ENCODE data around the gene FUT8.

The FUT8 gene

DNA sequence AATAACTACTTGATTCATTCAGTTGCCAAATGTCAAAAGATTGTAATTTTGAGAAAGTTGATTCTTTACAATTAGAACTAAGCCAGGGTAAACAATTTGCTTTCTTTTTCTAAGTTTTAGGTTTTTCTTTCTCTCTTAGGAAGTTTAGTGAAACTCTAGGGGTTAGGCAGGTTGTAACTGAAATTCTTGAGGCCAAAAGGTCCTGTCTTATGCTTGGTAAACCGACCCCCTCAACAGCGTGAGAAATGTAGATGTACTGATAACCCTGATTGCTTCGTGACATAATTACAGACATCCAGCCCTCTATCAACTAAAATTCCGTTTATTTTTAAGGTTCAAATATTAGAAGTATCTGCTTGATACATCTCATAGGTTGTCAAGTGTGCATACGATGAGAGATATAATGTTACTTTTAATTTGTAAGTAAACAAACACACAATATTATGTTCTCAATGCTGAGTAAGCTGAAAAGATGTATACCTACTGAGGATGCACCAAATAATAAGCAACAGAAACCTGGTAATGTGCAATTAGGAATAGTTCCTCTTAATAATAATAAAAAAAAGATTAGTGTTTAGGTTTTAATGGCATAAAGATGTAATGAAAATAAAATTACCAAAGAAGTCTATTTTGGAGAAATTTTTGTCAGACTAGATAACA is 7.2 kb downstream of the FUT8 start:
- Histone ChIP-seq H3K4me3 (ENCODE audit: low read length, poor library complexity, severe bottlenecking) (no peak overlapping the region), H3K9ac (ENCODE audit: low read depth, low read length, poor library complexity, severe bottlenecking) (no peak overlapping the region), H3K79me2 (ENCODE audit: insufficient read depth, low read length) (peaks cover 88% of the 10 kb centered on the region), H2AFZ (ENCODE audit: low read length) (no peak overlapping the region), H4K20me1 (ENCODE audit: insufficient read depth, low read length, poor library complexity, severe bottlenecking) (peaks cover 53% of the 10 kb centered on the region), H3K9me3 (ENCODE audit: insufficient read depth, low read depth, low read length) (no peaks in the 10 kb centered on the region), H3K27me3 (ENCODE audit: insufficient read depth, low read length, poor library complexity, severe bottlenecking) (no peaks in the 10 kb centered on the region), H3K9me2 (replicated peaks; ENCODE audit: low read depth, low read length) (no peaks in the 10 kb centered on the region), H3K4me1 (ENCODE audit: insufficient read depth, low read length, poor library complexity, severe bottlenecking) (peaks cover 33% of the 10 kb centered on the region), H3K4me2 (ENCODE audit: low read depth, low read length, poor library complexity, severe bottlenecking) (peak overlapping the region; percentile 2), H3K36me3 (ENCODE audit: insufficient read depth, low read length) (no peaks in the 10 kb centered on the region), H3F3A (ENCODE audit: low read depth) (no peaks in the 10 kb centered on the region)
- TF ChIP-seq EZH2phosphoT487 (IDR thresholded peaks at IDR 0.05; ENCODE audit: borderline replicate concordance), result no peak
- TF ChIP-seq, protein P1, sequence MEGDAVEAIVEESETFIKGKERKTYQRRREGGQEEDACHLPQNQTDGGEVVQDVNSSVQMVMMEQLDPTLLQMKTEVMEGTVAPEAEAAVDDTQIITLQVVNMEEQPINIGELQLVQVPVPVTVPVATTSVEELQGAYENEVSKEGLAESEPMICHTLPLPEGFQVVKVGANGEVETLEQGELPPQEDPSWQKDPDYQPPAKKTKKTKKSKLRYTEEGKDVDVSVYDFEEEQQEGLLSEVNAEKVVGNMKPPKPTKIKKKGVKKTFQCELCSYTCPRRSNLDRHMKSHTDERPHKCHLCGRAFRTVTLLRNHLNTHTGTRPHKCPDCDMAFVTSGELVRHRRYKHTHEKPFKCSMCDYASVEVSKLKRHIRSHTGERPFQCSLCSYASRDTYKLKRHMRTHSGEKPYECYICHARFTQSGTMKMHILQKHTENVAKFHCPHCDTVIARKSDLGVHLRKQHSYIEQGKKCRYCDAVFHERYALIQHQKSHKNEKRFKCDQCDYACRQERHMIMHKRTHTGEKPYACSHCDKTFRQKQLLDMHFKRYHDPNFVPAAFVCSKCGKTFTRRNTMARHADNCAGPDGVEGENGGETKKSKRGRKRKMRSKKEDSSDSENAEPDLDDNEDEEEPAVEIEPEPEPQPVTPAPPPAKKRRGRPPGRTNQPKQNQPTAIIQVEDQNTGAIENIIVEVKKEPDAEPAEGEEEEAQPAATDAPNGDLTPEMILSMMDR (conservative IDR thresholded peaks at IDR 0.05; ENCODE audit: low read length), result no peak

GRCh38 chr14:65421201-65421981 is 8.9 kb downstream of the FUT8 start:
- H3K79me2 ChIP-seq (ENCODE audit: insufficient read depth, low read length), result peaks cover 88% of the 10 kb centered on the region
- H4K20me1 ChIP-seq (ENCODE audit: insufficient read depth, low read length, poor library complexity, severe bottlenecking), result peaks cover 38% of the 10 kb centered on the region
- no peak overlapping the region for H3K4me2 ChIP-seq (ENCODE audit: low read depth, low read length, poor library complexity, severe bottlenecking)
- no peak overlapping the region for H2AFZ ChIP-seq (ENCODE audit: low read length)
- no peak overlapping the region for H3K9ac ChIP-seq (ENCODE audit: low read depth, low read length, poor library complexity, severe bottlenecking)
- no peaks in the 10 kb centered on the region for H3F3A ChIP-seq (ENCODE audit: low read depth)
- no peaks in the 10 kb centered on the region for H3K36me3 ChIP-seq (ENCODE audit: insufficient read depth, low read length)
- H3K4me1 ChIP-seq (ENCODE audit: insufficient read depth, low read length, poor library complexity, severe bottlenecking), result peaks cover 17% of the 10 kb centered on the region
- TF ChIP-seq, protein P1 (conservative IDR thresholded peaks at IDR 0.05; ENCODE audit: low read length), result no peak
- no peak for TF ChIP-seq EZH2phosphoT487 (IDR thresholded peaks at IDR 0.05; ENCODE audit: borderline replicate concordance)
- H3K9me2 ChIP-seq (replicated peaks; ENCODE audit: low read depth, low read length), result no peaks in the 10 kb centered on the region
- H3K4me3 ChIP-seq (ENCODE audit: low read length, poor library complexity, severe bottlenecking), result no peak overlapping the region
- no peaks in the 10 kb centered on the region for H3K27me3 ChIP-seq (ENCODE audit: insufficient read depth, low read length, poor library complexity, severe bottlenecking)
- no peaks in the 10 kb centered on the region for H3K9me3 ChIP-seq (ENCODE audit: insufficient read depth, low read depth, low read length)

- Histone ChIP-seq H4K20me1 (ENCODE audit: insufficient read depth, low read length, poor library complexity, severe bottlenecking) (peaks cover 30% of the 10 kb centered on the region), H3K36me3 (ENCODE audit: insufficient read depth, low read length) (no peaks in the 10 kb centered on the region), H3K4me2 (ENCODE audit: low read depth, low read length, poor library complexity, severe bottlenecking) (no peak overlapping the region), H3K4me3 (ENCODE audit: low read length, poor library complexity, severe bottlenecking) (no peak overlapping the region), H3F3A (ENCODE audit: low read depth) (no peaks in the 10 kb centered on the region), H3K79me2 (ENCODE audit: insufficient read depth, low read length) (peaks cover 88% of the 10 kb centered on the region), H3K9ac (ENCODE audit: low read depth, low read length, poor library complexity, severe bottlenecking) (no peak overlapping the region), H3K4me1 (ENCODE audit: insufficient read depth, low read length, poor library complexity, severe bottlenecking) (peaks cover 11% of the 10 kb centered on the region), H3K27me3 (ENCODE audit: insufficient read depth, low read length, poor library complexity, severe bottlenecking) (no peaks in the 10 kb centered on the region), H3K9me2 (replicated peaks; ENCODE audit: low read depth, low read length) (no peaks in the 10 kb centered on the region), H2AFZ (ENCODE audit: low read length) (no peak overlapping the region), H3K9me3 (ENCODE audit: insufficient read depth, low read depth, low read length) (no peaks in the 10 kb centered on the region)
- no peak for TF ChIP-seq EZH2phosphoT487 (IDR thresholded peaks at IDR 0.05; ENCODE audit: borderline replicate concordance)
- TF ChIP-seq, protein P1 (conservative IDR thresholded peaks at IDR 0.05; ENCODE audit: low read length), result no peak
Measured at GRCh38 chr14:65422088-65422834, 9.7 kb downstream of the FUT8 start.

Measured in Loucy (cell line).